Duodenal mucosa (tissue), 2 donors: Measurements from ENCODE around the gene ADGRG1.

ENCODE experiments used
- H3K27ac ChIP-seq: one replicate; pipeline ENCODE4 v1.7.0; 2013; ENCODE audit warnings: low read depth, low read length
- H3K27me3 ChIP-seq, 2 donors: one replicate each; pipeline ENCODE4 v1.7.0; 2013; ENCODE audit warnings: low read length in 2 of 2, control low read depth in 1 of 2; ENCODE audit not compliant: insufficient read depth in 2 of 2, control insufficient read depth in 1 of 2
- H3K36me3 ChIP-seq, 2 donors: one replicate each; pipeline ENCODE4 v1.7.0; 2013; ENCODE audit warnings: low read length in 2 of 2, control low read depth in 1 of 2; ENCODE audit not compliant: insufficient read depth in 2 of 2, control insufficient read depth in 1 of 2
- H3K4me1 ChIP-seq, 2 donors: one replicate each; pipeline ENCODE4 v1.7.0; 2013; ENCODE audit warnings: low read length in 2 of 2, control low read depth in 1 of 2; ENCODE audit not compliant: insufficient read depth in 2 of 2, control insufficient read depth in 1 of 2
- H3K4me3 ChIP-seq, 2 donors: one replicate each; pipeline ENCODE4 v1.7.0; 2013; ENCODE audit warnings: low read length in 2 of 2, low read depth in 1 of 2
- H3K9ac ChIP-seq, 2 donors: one replicate each; pipeline ENCODE4 v1.7.0; 2013; ENCODE audit warnings: low read length in 2 of 2, low read depth in 1 of 2
- H3K9me3 ChIP-seq, 2 donors: one replicate each; pipeline ENCODE4 v1.7.0; 2013; ENCODE audit warnings: low read length in 2 of 2, control low read depth in 1 of 2; ENCODE audit not compliant: control insufficient read depth in 1 of 2

Gene ADGRG1

DNA sequence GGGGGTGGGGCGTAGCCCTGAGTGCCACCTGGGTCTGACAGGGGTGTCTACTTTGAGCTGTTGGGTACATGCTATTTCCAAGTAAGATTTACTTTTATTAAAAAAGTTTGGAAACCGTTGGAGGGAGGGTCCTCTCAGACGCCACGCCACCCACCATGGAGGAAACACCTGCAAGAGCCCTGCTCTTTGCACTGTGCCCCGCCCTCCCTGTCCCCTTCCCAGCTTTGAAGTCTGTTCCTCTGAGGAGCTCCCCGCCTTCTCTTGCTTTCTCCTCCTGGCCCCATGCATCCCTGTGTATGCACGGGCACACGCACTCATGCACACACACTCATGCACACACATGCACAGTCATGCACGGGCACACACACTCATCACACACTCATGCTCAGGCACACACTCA, 15.5 kb downstream of the ADGRG1 start:
- H3K9me3 ChIP-seq, result no peaks in the 10 kb centered on the region
- no peak overlapping the region for H3K27ac ChIP-seq
- peaks cover 6 to 10% of the 10 kb centered on the region in 2 donors for H3K36me3 ChIP-seq
- no peak overlapping the region for H3K4me3 ChIP-seq
- no peaks in the 10 kb centered on the region for H3K27me3 ChIP-seq
- H3K4me1 ChIP-seq, result peaks cover 20 to 21% of the 10 kb centered on the region in 2 donors
- H3K9ac ChIP-seq, result peak overlapping the region in 1 of 2 donors; percentile 4

GRCh38 chr16:57644383-57645014, 16.1 kb downstream of the ADGRG1 start:
- H3K4me3 ChIP-seq, result no peak overlapping the region
- peaks cover 21 to 22% of the 10 kb centered on the region in 2 donors for H3K4me1 ChIP-seq
- H3K27me3 ChIP-seq, result no peaks in the 10 kb centered on the region
- H3K9me3 ChIP-seq, result no peaks in the 10 kb centered on the region
- no peak overlapping the region for H3K27ac ChIP-seq
- H3K9ac ChIP-seq, result peak overlapping the region in 1 of 2 donors; percentile 4
- peaks cover 6 to 10% of the 10 kb centered on the region in 2 donors for H3K36me3 ChIP-seq

DNA sequence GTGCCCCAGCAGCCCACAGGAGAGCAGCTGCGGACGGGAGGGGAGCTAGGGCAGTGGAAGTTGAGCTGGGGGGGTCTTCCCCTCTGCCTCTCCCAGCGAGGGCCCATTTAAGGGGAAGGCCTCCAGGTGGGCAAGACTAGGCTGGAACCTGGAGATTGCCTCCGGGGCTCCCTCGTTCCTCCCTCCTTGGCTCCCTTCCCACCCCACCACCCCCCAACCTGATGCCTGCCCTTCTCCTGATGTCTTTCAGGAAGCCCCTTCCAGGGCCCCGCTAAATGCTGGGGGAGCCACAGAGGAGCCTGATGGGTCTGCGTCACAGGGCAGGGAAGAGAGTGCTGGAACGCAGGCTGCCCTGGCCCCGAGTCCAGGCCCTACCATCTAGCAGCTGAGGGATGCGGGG, 16.7 kb downstream of the ADGRG1 start:
- H3K4me1 ChIP-seq, result peaks cover 21 to 22% of the 10 kb centered on the region in 2 donors
- H3K9ac ChIP-seq, result no peak overlapping the region
- H3K36me3 ChIP-seq, result peaks cover 6 to 13% of the 10 kb centered on the region in 2 donors
- no peaks in the 10 kb centered on the region for H3K9me3 ChIP-seq
- H3K27me3 ChIP-seq, result no peaks in the 10 kb centered on the region
- H3K4me3 ChIP-seq, result no peak overlapping the region
- H3K27ac ChIP-seq, result peak overlapping the region; percentile 23

GRCh38 chr16:57645691-57646387, 17.4 kb downstream of the ADGRG1 start:
- Histone ChIP-seq H3K4me3 (no peak overlapping the region), H3K36me3 (peaks cover 6 to 14% of the 10 kb centered on the region in 2 donors), H3K27me3 (no peaks in the 10 kb centered on the region), H3K9me3 (no peaks in the 10 kb centered on the region), H3K9ac (no peak overlapping the region), H3K27ac (no peak overlapping the region), H3K4me1 (peaks cover 21 to 22% of the 10 kb centered on the region in 2 donors)

- no peaks in the 10 kb centered on the region for H3K27me3 ChIP-seq
- peaks cover 21 to 22% of the 10 kb centered on the region in 2 donors for H3K4me1 ChIP-seq
- H3K36me3 ChIP-seq, result peaks cover 6 to 21% of the 10 kb centered on the region in 2 donors
- H3K4me3 ChIP-seq, result no peak overlapping the region
- no peak overlapping the region for H3K9ac ChIP-seq
- no peak overlapping the region for H3K27ac ChIP-seq
- no peaks in the 10 kb centered on the region for H3K9me3 ChIP-seq
Observed at GRCh38 chr16:57646388-57647039, 18.1 kb downstream of the ADGRG1 start.

GRCh38 chr16:57647136-57647875, 18.9 kb downstream of the ADGRG1 start:
- Histone ChIP-seq H3K4me1 (peaks cover 21 to 22% of the 10 kb centered on the region in 2 donors), H3K27ac (peak overlapping the region; percentile 30), H3K36me3 (peaks cover 10 to 27% of the 10 kb centered on the region in 2 donors), H3K27me3 (no peaks in the 10 kb centered on the region), H3K4me3 (no peak overlapping the region), H3K9me3 (no peaks in the 10 kb centered on the region), H3K9ac (no peak overlapping the region)

DNA sequence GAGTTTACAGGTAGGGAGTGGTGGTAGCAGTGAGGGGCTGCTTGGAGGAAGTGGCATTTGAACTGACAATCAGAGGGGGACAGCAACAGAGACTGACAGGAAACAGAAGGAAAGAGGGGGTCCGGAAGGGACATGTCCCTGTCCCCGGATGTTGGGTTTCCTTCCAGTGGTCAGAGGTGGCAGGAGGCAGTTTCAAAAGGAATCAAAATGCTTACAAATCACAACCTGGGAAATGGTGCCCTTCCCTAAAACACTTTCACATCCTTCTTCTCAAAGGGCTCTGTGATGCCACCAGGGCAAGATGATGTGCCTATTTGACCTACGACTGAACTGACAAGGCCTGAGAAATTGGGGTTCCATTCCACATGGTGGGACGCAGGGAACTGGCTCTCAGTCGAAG, 19.7 kb downstream of the ADGRG1 start:
- Histone ChIP-seq H3K4me3 (no peak overlapping the region), H3K9ac (no peak overlapping the region), H3K27me3 (no peaks in the 10 kb centered on the region), H3K9me3 (no peaks in the 10 kb centered on the region), H3K4me1 (peaks cover 16 to 20% of the 10 kb centered on the region in 2 donors), H3K27ac (peak overlapping the region; percentile 30), H3K36me3 (peaks cover 10 to 27% of the 10 kb centered on the region in 2 donors)

DNA sequence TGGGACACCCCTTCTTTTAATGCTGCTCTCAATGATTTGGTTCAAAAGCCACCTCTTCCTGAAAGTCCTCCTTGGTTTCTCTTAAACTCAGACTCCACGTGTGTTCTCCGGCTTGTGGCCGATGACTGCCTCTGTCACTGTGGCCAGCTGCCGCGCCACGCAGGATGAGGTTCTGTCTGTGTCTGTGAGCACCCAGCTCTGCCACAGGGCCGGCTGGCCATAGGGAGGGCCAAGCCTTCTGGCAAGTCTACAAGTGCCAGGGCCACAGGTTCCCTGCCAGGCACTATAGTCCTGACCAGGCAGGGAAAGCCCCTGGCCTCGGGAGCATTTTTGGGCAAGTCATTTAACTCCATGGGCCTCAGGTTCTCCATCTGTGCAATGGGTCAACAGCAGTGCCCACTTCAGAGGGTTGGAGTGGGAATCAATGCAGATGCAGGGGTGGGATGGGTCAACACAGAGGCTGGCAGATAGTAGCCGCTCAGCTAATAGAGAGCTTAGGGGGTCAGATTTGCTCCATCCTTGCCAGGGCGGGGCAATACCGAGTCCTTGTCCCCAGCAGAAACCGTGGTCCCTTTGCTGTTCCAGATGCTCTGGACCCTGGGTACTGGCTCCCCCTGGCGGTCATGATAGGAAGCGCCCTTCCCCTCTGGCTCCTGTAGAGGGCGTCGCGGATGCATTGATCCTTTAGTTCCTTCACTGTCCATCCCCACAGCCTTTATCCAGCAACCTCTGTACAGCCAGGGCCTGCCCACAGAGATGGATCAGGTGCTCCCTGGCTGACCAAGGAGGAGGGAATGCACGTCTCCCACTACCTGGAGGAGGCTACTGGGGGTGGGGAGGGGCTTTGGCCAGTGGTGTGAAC, 20.4 kb downstream of the ADGRG1 start:
- Histone ChIP-seq H3K36me3 (peaks cover 10 to 27% of the 10 kb centered on the region in 2 donors), H3K9ac (no peak overlapping the region), H3K4me3 (no peak overlapping the region), H3K27me3 (no peaks in the 10 kb centered on the region), H3K27ac (no peak overlapping the region), H3K4me1 (peaks cover 12 to 15% of the 10 kb centered on the region in 2 donors), H3K9me3 (no peaks in the 10 kb centered on the region)

- Histone ChIP-seq H3K27ac (no peak overlapping the region), H3K9me3 (no peaks in the 10 kb centered on the region), H3K36me3 (peaks cover 6 to 23% of the 10 kb centered on the region in 2 donors), H3K9ac (no peak overlapping the region), H3K4me1 (peaks cover 8 to 9% of the 10 kb centered on the region in 2 donors), H3K4me3 (no peak overlapping the region), H3K27me3 (no peaks in the 10 kb centered on the region)
Observed at GRCh38 chr16:57649443-57649751, 21.0 kb downstream of the ADGRG1 start.
